ENCODE measurements around the gene SPATA17. TPM values are rescaled to one million over a fixed set of nuclear protein-coding genes. Genes with fewer than 3 reads are reported as not detected.

SPATA17 gene
- polyA plus RNA-seq, 1 donor from 2014 or later = 3.1 TPM

DNA sequence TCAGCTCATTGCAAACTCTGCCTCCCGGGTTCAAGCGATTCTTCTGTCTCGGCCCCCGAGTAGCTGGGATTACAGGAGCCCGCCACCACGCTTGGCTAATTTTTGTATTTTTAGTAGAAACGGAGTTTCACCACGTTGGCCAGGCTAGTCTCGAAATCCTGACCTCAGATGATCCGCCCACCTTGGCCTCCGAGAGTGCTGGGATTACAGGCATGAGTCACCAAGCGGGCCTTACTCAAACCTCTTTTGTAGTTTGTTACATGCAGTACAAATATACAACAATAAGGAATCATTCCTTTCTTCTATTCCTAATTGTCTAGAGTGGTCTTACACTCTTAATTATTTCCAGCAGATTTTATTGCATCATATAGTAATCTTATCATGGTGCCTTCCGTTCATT, 16.6 kb downstream of the SPATA17 start:
- Histone ChIP-seq H3K79me2 (replicated peaks; ENCODE audit: insufficient read depth, low read length) (no peaks in the 10 kb centered on the region), H3K9me3 (ENCODE audit: low read length) (no peaks in the 10 kb centered on the region), H3K27me3 (ENCODE audit: insufficient read depth, low read depth, low read length) (no peaks in the 10 kb centered on the region), H4K20me1 (ENCODE audit: insufficient read depth) (no peaks in the 10 kb centered on the region), H3K36me3 (ENCODE audit: insufficient read depth, low read length) (no peaks in the 10 kb centered on the region), H3K9me2 (ENCODE audit: insufficient read depth, low read length) (no peaks in the 10 kb centered on the region), H3F3A (ENCODE audit: insufficient read depth, low read length, poor library complexity, severe bottlenecking) (no peaks in the 10 kb centered on the region), H3K4me3 (ENCODE audit: low read length) (no peak overlapping the region), H3K27ac (ENCODE audit: low read length) (no peak overlapping the region), H2AFZ (ENCODE audit: low read depth, low read length) (no peak overlapping the region), H3K9ac (ENCODE audit: low read length) (no peak overlapping the region), H3K4me2 (ENCODE audit: low read length) (no peak overlapping the region)
- TF ChIP-seq, protein P1, sequence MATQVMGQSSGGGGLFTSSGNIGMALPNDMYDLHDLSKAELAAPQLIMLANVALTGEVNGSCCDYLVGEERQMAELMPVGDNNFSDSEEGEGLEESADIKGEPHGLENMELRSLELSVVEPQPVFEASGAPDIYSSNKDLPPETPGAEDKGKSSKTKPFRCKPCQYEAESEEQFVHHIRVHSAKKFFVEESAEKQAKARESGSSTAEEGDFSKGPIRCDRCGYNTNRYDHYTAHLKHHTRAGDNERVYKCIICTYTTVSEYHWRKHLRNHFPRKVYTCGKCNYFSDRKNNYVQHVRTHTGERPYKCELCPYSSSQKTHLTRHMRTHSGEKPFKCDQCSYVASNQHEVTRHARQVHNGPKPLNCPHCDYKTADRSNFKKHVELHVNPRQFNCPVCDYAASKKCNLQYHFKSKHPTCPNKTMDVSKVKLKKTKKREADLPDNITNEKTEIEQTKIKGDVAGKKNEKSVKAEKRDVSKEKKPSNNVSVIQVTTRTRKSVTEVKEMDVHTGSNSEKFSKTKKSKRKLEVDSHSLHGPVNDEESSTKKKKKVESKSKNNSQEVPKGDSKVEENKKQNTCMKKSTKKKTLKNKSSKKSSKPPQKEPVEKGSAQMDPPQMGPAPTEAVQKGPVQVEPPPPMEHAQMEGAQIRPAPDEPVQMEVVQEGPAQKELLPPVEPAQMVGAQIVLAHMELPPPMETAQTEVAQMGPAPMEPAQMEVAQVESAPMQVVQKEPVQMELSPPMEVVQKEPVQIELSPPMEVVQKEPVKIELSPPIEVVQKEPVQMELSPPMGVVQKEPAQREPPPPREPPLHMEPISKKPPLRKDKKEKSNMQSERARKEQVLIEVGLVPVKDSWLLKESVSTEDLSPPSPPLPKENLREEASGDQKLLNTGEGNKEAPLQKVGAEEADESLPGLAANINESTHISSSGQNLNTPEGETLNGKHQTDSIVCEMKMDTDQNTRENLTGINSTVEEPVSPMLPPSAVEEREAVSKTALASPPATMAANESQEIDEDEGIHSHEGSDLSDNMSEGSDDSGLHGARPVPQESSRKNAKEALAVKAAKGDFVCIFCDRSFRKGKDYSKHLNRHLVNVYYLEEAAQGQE (IDR thresholded peaks at IDR 0.05; ENCODE audit: borderline replicate concordance) = no peak
- no peak for TF ChIP-seq EP300 (conservative IDR thresholded peaks at IDR 0.05; ENCODE audit: poor library complexity, severe bottlenecking)
- no peak for TF ChIP-seq SMC3 (conservative IDR thresholded peaks at IDR 0.05; ENCODE audit: poor library complexity)
- TF ChIP-seq MXI1 (conservative IDR thresholded peaks at IDR 0.05; ENCODE audit: poor library complexity, severe bottlenecking) = no peak
- TF ChIP-seq EZH2 (IDR thresholded peaks at IDR 0.05; ENCODE audit: borderline replicate concordance, insufficient read depth, low read length, poor library complexity, severe bottlenecking) = no peak
- TF ChIP-seq RAD21 (conservative IDR thresholded peaks at IDR 0.05) = no peak
- TF ChIP-seq POLR2AphosphoS5 (IDR thresholded peaks at IDR 0.05) = no peak
- no peak for TF ChIP-seq TAF1 (IDR thresholded peaks at IDR 0.05; ENCODE audit: low read depth)
- TF ChIP-seq, protein P2, sequence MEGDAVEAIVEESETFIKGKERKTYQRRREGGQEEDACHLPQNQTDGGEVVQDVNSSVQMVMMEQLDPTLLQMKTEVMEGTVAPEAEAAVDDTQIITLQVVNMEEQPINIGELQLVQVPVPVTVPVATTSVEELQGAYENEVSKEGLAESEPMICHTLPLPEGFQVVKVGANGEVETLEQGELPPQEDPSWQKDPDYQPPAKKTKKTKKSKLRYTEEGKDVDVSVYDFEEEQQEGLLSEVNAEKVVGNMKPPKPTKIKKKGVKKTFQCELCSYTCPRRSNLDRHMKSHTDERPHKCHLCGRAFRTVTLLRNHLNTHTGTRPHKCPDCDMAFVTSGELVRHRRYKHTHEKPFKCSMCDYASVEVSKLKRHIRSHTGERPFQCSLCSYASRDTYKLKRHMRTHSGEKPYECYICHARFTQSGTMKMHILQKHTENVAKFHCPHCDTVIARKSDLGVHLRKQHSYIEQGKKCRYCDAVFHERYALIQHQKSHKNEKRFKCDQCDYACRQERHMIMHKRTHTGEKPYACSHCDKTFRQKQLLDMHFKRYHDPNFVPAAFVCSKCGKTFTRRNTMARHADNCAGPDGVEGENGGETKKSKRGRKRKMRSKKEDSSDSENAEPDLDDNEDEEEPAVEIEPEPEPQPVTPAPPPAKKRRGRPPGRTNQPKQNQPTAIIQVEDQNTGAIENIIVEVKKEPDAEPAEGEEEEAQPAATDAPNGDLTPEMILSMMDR (IDR thresholded peaks at IDR 0.05; ENCODE audit: poor library complexity, severe bottlenecking) = no peak

DNA sequence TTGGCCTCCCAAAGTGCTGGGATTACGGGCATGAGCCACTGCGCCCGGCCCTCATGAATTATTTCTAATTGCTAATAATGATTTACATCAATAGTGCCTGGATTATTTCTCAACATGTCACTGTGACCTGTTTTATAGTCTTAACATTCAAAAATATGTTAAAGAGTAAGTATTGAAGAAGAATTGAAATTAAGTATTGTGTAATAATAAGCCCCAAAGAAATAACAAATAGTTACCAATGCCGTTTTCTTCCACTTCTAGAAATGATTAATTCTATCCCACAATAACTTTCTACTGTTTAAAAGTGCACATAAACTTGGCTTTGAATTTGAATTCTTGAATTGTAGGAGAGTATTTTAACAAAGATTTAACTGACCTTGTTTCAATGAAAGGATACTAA, 19.5 kb downstream of the SPATA17 start:
- no peaks in the 10 kb centered on the region for H3K9me3 ChIP-seq (ENCODE audit: low read length)
- H3F3A ChIP-seq (ENCODE audit: insufficient read depth, low read length, poor library complexity, severe bottlenecking) = no peaks in the 10 kb centered on the region

More for the DNA sequence above, 19.5 kb downstream of the SPATA17 start:
- TF ChIP-seq RAD21 (conservative IDR thresholded peaks at IDR 0.05) (no peak), EP300 (conservative IDR thresholded peaks at IDR 0.05; ENCODE audit: poor library complexity, severe bottlenecking) (no peak), MXI1 (conservative IDR thresholded peaks at IDR 0.05; ENCODE audit: poor library complexity, severe bottlenecking) (no peak), EZH2 (IDR thresholded peaks at IDR 0.05; ENCODE audit: borderline replicate concordance, insufficient read depth, low read length, poor library complexity, severe bottlenecking) (no peak), TAF1 (IDR thresholded peaks at IDR 0.05; ENCODE audit: low read depth) (no peak), SMC3 (conservative IDR thresholded peaks at IDR 0.05; ENCODE audit: poor library complexity) (no peak)
- TF ChIP-seq, protein P2 (IDR thresholded peaks at IDR 0.05; ENCODE audit: poor library complexity, severe bottlenecking) = no peak
- H4K20me1 ChIP-seq (ENCODE audit: insufficient read depth) = no peaks in the 10 kb centered on the region
- H3K27me3 ChIP-seq (ENCODE audit: insufficient read depth, low read depth, low read length) = no peaks in the 10 kb centered on the region
- no peak overlapping the region for H2AFZ ChIP-seq (ENCODE audit: low read depth, low read length)
- no peak overlapping the region for H3K4me2 ChIP-seq (ENCODE audit: low read length)
- no peak overlapping the region for H3K4me3 ChIP-seq (ENCODE audit: low read length)
- H3K9me2 ChIP-seq (ENCODE audit: insufficient read depth, low read length) = no peaks in the 10 kb centered on the region
- H3K36me3 ChIP-seq (ENCODE audit: insufficient read depth, low read length) = no peaks in the 10 kb centered on the region
- H3K27ac ChIP-seq (ENCODE audit: low read length) = no peak overlapping the region
- H3K79me2 ChIP-seq (replicated peaks; ENCODE audit: insufficient read depth, low read length) = no peaks in the 10 kb centered on the region
- no peak overlapping the region for H3K9ac ChIP-seq (ENCODE audit: low read length)

All from neural cell (in vitro differentiated cells).